Gastroesophageal sphincter (tissue), 4 donors: ENCODE results near the gene SMIM26. TPM values are rescaled to one million over a fixed set of nuclear protein-coding genes. Genes with fewer than 3 reads are reported as not detected.

ENCODE experiments used
- ATAC-seq: fragments of 150-250 bp; one replicate; pipeline ENCODE4 v1.9.1; 2016; ENCODE audit warnings: mild to moderate bottlenecking, moderate library complexity
- H3K27ac ChIP-seq, 4 donors: fragments of 200-600 bp; sonication (generic) in 3 of 4; 1 replicate in 3 of 4; 2 replicates in 1 of 4; pipeline ENCODE4 v1.5.1; 2016 to 2019
- H3K27me3 ChIP-seq: fragments of 200-600 bp; sonication (generic); one replicate; pipeline ENCODE4 v1.5.1; 2019
- H3K36me3 ChIP-seq, 2 donors: fragments of 200-600 bp; sonication (generic); one replicate each; pipeline ENCODE4 v1.5.1; 2019; ENCODE audit warnings: control low read depth in 1 of 2
- H3K4me1 ChIP-seq, 3 donors: fragments of 200-600 bp; sonication (generic); 1 replicate in 2 of 3; 2 replicates in 1 of 3; pipeline ENCODE4 v1.5.1; 2016 to 2019; ENCODE audit warnings: control low read depth in 2 of 3
- H3K4me3 ChIP-seq, 2 donors: fragments of 200-600 bp; sonication (generic); one replicate each; pipeline ENCODE4 v1.5.1; 2019; ENCODE audit warnings: mild to moderate bottlenecking in 1 of 2, moderate library complexity in 1 of 2
- H3K9me3 ChIP-seq, 3 donors: fragments of 200-600 bp; sonication (generic); one replicate each; pipeline ENCODE4 v1.5.1; 2017 to 2019; ENCODE audit warnings: control low read depth in 2 of 3
- EP300 ChIP-seq: sonication (generic); formaldehyde crosslinking; IDR thresholded peaks from one replicate; pipeline ENCODE4 v1.6.1; 2017; ENCODE audit warnings: antibody characterized with exemption, mild to moderate bottlenecking
- POLR2A ChIP-seq, 2 donors: fragments of 450-650 bp; IDR thresholded peaks; one replicate each; pipeline ENCODE4 v1.6.1; 2017; ENCODE audit warnings: antibody characterized with exemption in 2 of 2, mild to moderate bottlenecking in 2 of 2, moderate library complexity in 1 of 2
- POLR2AphosphoS5 ChIP-seq: sonication (generic); formaldehyde crosslinking; IDR thresholded peaks from one replicate; pipeline ENCODE4 v1.6.1; 2017; ENCODE audit warnings: antibody characterized with exemption
- WGBS, 2 donors: methylation state at CpG; one replicate each; pipeline ENCODE4 v1.1.5; 2018; ENCODE audit warnings: low coverage in 1 of 2; 5-methylcytosine and 5-hydroxymethylcytosine counted together
- total RNA-seq, 4 donors: library from RNA; depleted of rRNA; stranded (reverse); fragments of >200 nt; gene quantifications; one replicate each; pipeline ENCODE4 v1.1.0, GENCODE V29; 2016
- TF ChIP-seq, protein P1 (sequence below), 4 experiments: fragments of 200-600 bp in 2 of 4; fragments of 450-650 bp in 2 of 4; sonication (generic) in 1 of 4; IDR thresholded peaks; one replicate each; pipeline ENCODE4 v1.5.1; 2017 to 2019; ENCODE audit warnings: antibody characterized with exemption in 4 of 4, mild to moderate bottlenecking in 2 of 4, moderate library complexity in 2 of 4

SMIM26 gene
- total RNA-seq, 4 donors from 2014 or later: 94.3 to 217 (median 164) TPM

DNA sequence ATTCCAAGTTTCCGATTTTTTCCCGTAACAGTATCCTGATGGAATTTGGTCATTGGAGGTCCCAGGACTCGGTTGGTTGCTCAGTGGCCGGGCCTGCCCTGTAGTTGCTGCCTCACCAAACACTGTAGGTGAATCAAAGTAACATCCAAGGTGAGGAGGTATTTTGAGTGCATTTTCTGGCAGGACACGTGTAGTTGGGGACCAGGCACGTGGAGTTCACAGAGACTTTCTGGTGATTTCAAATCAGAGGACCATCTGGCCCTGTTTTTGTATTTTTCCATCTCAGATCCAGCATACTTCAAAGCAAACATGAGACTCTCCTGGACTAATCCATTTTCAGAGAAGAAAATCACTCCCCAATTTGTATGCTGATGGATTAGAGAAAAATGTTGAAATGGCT, 10.7 kb downstream of the SMIM26 start:
- no peaks in the 10 kb centered on the region for H3K27me3 ChIP-seq
- H3K36me3 ChIP-seq: no peaks in the 10 kb centered on the region
- 68% methylated on average over 6 of the region's 6 CpGs; no CpG with 5 or more reads in 1 of the 2 donors for WGBS, 2 donors
- H3K4me3 ChIP-seq: no peak overlapping the region
- TF ChIP-seq EP300 (no peak), POLR2A (IDR thresholded peaks at IDR 0.05) (no peak), POLR2AphosphoS5 (no peak)
- TF ChIP-seq, protein P1, sequence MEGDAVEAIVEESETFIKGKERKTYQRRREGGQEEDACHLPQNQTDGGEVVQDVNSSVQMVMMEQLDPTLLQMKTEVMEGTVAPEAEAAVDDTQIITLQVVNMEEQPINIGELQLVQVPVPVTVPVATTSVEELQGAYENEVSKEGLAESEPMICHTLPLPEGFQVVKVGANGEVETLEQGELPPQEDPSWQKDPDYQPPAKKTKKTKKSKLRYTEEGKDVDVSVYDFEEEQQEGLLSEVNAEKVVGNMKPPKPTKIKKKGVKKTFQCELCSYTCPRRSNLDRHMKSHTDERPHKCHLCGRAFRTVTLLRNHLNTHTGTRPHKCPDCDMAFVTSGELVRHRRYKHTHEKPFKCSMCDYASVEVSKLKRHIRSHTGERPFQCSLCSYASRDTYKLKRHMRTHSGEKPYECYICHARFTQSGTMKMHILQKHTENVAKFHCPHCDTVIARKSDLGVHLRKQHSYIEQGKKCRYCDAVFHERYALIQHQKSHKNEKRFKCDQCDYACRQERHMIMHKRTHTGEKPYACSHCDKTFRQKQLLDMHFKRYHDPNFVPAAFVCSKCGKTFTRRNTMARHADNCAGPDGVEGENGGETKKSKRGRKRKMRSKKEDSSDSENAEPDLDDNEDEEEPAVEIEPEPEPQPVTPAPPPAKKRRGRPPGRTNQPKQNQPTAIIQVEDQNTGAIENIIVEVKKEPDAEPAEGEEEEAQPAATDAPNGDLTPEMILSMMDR (IDR thresholded peaks at IDR 0.05): no peak
- H3K9me3 ChIP-seq: no peaks in the 10 kb centered on the region
- H3K27ac ChIP-seq: no peak overlapping the region
- no peaks in the 10 kb centered on the region for H3K4me1 ChIP-seq
- no peak for ATAC-seq

DNA sequence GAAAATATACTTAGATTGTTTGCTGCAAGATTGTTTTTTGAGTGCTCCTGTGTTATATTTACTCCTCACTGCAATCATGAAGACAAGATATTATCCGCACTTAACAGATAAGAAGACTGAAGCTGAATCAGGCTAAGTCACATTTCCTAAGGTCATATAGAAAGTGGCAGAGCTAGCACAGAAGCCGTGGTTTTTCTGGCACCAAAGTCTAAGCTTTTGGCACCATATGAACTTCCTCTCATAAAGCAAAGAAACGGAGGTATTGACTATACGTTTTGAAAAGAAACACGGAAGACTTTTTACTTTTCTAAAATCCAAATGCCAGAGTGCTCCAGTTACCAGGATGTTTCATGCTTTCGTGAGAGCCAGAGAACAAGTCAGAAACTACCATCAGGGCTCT, 11.3 kb downstream of the SMIM26 start:
- H3K27ac ChIP-seq: no peak overlapping the region
- TF ChIP-seq POLR2AphosphoS5 (no peak), EP300 (no peak), POLR2A (IDR thresholded peaks at IDR 0.05) (no peak)
- TF ChIP-seq, protein P1 (IDR thresholded peaks at IDR 0.05): no peak
- no peaks in the 10 kb centered on the region for H3K9me3 ChIP-seq
- no peaks in the 10 kb centered on the region for H3K27me3 ChIP-seq
- H3K36me3 ChIP-seq: no peaks in the 10 kb centered on the region
- no peaks in the 10 kb centered on the region for H3K4me1 ChIP-seq
- WGBS, 2 donors: 70% methylated on average over 6 of the region's 6 CpGs
- no peak overlapping the region for H3K4me3 ChIP-seq
- ATAC-seq: no peak

- ATAC-seq: no peak
- H3K4me1 ChIP-seq: no peaks in the 10 kb centered on the region
- H3K27ac ChIP-seq: no peak overlapping the region
- 83 to 100% methylated on average over 3 to 4 of the region's 4 CpGs for WGBS, 2 donors
- H3K36me3 ChIP-seq: no peaks in the 10 kb centered on the region
- TF ChIP-seq POLR2A (IDR thresholded peaks at IDR 0.05): no peak
- no peak for TF ChIP-seq EP300
- TF ChIP-seq, protein P1 (IDR thresholded peaks at IDR 0.05): no peak
- no peak for TF ChIP-seq POLR2AphosphoS5
- H3K9me3 ChIP-seq: no peaks in the 10 kb centered on the region
- H3K4me3 ChIP-seq: no peak overlapping the region
- H3K27me3 ChIP-seq: no peaks in the 10 kb centered on the region
These were observed 12.8 kb downstream of the SMIM26 start for GRCh38 chr20:18580012-18580411.

DNA sequence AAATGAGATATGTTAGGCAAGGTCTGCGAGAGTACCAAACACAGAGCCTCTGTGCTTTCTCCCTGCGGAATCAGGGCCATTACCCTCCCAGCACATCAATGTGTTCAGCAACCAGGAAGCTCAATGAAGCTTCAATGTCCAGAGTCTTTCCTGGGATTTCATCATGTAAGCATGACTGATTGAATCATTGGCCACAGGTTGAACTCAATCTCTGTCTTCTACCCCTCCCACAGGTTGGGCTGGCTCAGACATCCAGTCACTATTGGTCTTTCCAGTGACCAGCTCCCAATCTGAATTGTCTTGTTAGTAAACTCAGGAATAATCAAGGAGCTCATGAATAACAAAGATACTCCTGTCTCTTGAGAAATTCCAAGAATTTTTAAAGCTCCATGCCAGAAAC, 17.9 kb downstream of the SMIM26 start:
- H3K27ac ChIP-seq: no peak overlapping the region
- no peak for ATAC-seq
- TF ChIP-seq EP300 (no peak), POLR2AphosphoS5 (no peak), POLR2A (IDR thresholded peaks at IDR 0.05) (no peak)
- TF ChIP-seq, protein P1 (IDR thresholded peaks at IDR 0.05): no peak
- WGBS, 2 donors: 89 to 91% methylated on average over 2 of the region's 2 CpGs
- H3K4me3 ChIP-seq: no peak overlapping the region
- peaks cover 0 to 21% (median 5%) of the 10 kb centered on the region in 3 donors for H3K4me1 ChIP-seq
- H3K9me3 ChIP-seq: no peaks in the 10 kb centered on the region
- H3K36me3 ChIP-seq: no peaks in the 10 kb centered on the region
- H3K27me3 ChIP-seq: no peaks in the 10 kb centered on the region

GRCh38 chr20:18587665-18588573, 20.7 kb downstream of the SMIM26 start, which contains the start of gene DTD1:
TSS of gene DTD1 (plus strand) at chr20:18588054. CDS start at chr20:18588073, 19 bp downstream.
- peak; percentile 97 for ATAC-seq
- H3K27ac ChIP-seq: peak within 1 kb of the TSS in 3 of 4 donors; percentile 80 to 87 (median 86)
- H3K27me3 ChIP-seq: no peaks in the 10 kb centered on the region
- TF ChIP-seq POLR2AphosphoS5 (peak; percentile 29), EP300 (no peak), POLR2A (IDR thresholded peaks at IDR 0.05) (peak in 1 of 2 donors; percentile 50)
- TF ChIP-seq, protein P1 (IDR thresholded peaks at IDR 0.05): peak; percentile 39 to 82 (median 67)
- no peaks in the 10 kb centered on the region for H3K36me3 ChIP-seq
- WGBS, 2 donors: 0 to 1% methylated on average over 10 to 11 of the region's 88 CpGs
- no peaks in the 10 kb centered on the region for H3K9me3 ChIP-seq
- peaks cover 0 to 21% (median 5%) of the 10 kb centered on the region in 3 donors for H3K4me1 ChIP-seq
- peak within 1 kb of the TSS; percentile 80 to 99 for H3K4me3 ChIP-seq
